Measurements from ENCODE around the gene SH3PXD2A.

- TF ChIP-seq POLR2A (IDR thresholded peaks at IDR 0.05; ENCODE audit: low read length) (no peak), GATA1 (IDR thresholded peaks at IDR 0.05; ENCODE audit: low read depth, low read length) (no peak)
These were observed 17.9 kb downstream of the SH3PXD2A start for GRCh38 chr10:103837370-103838069.
